GM12878 (cell line): ENCODE results near the gene TBRG1. TPM values are rescaled to one million over a fixed set of nuclear protein-coding genes. Genes with fewer than 3 reads are reported as not detected.

Experiments
- ATAC-seq: fragments of 200-7000 bp; cut with Tn5 transposase; 3 replicates; pipeline ENCODE4 v1.9.1; 2020; ENCODE audit warnings: mild to moderate bottlenecking, moderate library complexity
- BruUV-seq: library from RNA; stranded (reverse); fragments of 400-500 nt; replicated peaks from 2 replicates; lab custom pipeline; 2021; lab: Mats Ljungman, UMichigan
- CTCF ChIA-PET: fragments of 300-600 bp; sonication (Branson Sonifier 250); formaldehyde crosslinking; extraction: SDS; loops from one replicate; lab custom pipeline; 2021; ENCODE audit warnings: inconsistent platforms; lab: Yijun Ruan, JAX
- POLR2A ChIA-PET: fragments of 350-600 bp; formaldehyde crosslinking; extraction: SDS; loops from one replicate; lab custom pipeline; 2021; ENCODE audit warnings: inconsistent platforms; lab: Charles Lee
- RAD21 ChIA-PET: fragments of 300-600 bp; sonication (Branson Sonifier 250); formaldehyde crosslinking; loops from one replicate; lab custom pipeline; 2023; ENCODE audit warnings: antibody characterized with exemption; ENCODE audit not compliant: unreplicated experiment; lab: Charles Lee
- SMC1A ChIA-PET: fragments of 300-600 bp; sonication (Branson Sonifier 250); formaldehyde crosslinking; loops from one replicate; lab custom pipeline; 2023; ENCODE audit not compliant: unreplicated experiment, uncharacterized antibody; lab: Charles Lee
- DNase-seq: peaks from one replicate; pipeline ENCODE4 v3.0.0-alpha.2; 2011; ENCODE audit warnings: low read depth, low spot score
- FAIRE-seq: peaks from 3 replicates; lab custom pipeline; 2011; peaks lifted over from hg19 to GRCh38; lab: Jason Lieb, UNC
- H2AFZ ChIP-seq: 2 replicates; pipeline ENCODE4 v1.6.0; 2011; ENCODE audit warnings: low read depth, low read length, control low read depth; ENCODE audit not compliant: control insufficient read depth
- H3K27ac ChIP-seq: 2 replicates; pipeline ENCODE4 v1.5.1; 2011; ENCODE audit warnings: control low read depth; ENCODE audit not compliant: control insufficient read depth, insufficient read depth
- H3K27me3 ChIP-seq, 2 experiments: replicated peaks in 1 of 2; 2 replicates each; pipeline versions ENCODE4 v1.6.0 to v1.6.1; 2011; ENCODE audit warnings: low read length in 1 of 2; ENCODE audit not compliant: control insufficient read depth in 2 of 2, insufficient read depth in 2 of 2
- H3K36me3 ChIP-seq, 2 experiments: 2 replicates each; pipeline ENCODE4 v1.5.1; 2011; ENCODE audit warnings: low read length in 1 of 2; ENCODE audit not compliant: control insufficient read depth in 2 of 2, insufficient read depth in 2 of 2
- H3K4me1 ChIP-seq: 2 replicates; pipeline ENCODE4 v1.6.1; 2011; ENCODE audit warnings: mild to moderate bottlenecking, low read length, moderate library complexity, mixed read lengths; ENCODE audit not compliant: control insufficient read depth, insufficient read depth
- H3K4me2 ChIP-seq: 2 replicates; pipeline ENCODE4 v1.6.0; 2011; ENCODE audit warnings: control low read depth; ENCODE audit not compliant: control insufficient read depth, insufficient read depth
- H3K4me3 ChIP-seq: fragments of 200-600 bp; sonication (generic); 2 replicates; pipeline ENCODE4 v1.5.1; 2016
- H3K79me2 ChIP-seq: 2 replicates; pipeline ENCODE4 v1.6.0; 2011; ENCODE audit warnings: low read length; ENCODE audit not compliant: control insufficient read depth, insufficient read depth
- H3K9ac ChIP-seq: 2 replicates; pipeline ENCODE4 v1.8.0; 2011; ENCODE audit warnings: low read length, control low read depth, mixed read lengths; ENCODE audit not compliant: control insufficient read depth, insufficient read depth
- H3K9me3 ChIP-seq: replicated peaks from 3 replicates; pipeline ENCODE4 v1.5.1; 2011; ENCODE audit warnings: mild to moderate bottlenecking, low read length; ENCODE audit not compliant: control insufficient read depth, insufficient read depth
- H4K20me1 ChIP-seq: 2 replicates; pipeline ENCODE4 v1.6.0; 2011; ENCODE audit not compliant: control insufficient read depth, insufficient read depth
- ATF7 ChIP-seq: fragments of 450-650 bp; IDR thresholded peaks from 2 replicates; pipeline ENCODE4 v1.6.1; 2016; ENCODE audit warnings: low read depth, mild to moderate bottlenecking
- CHD1 ChIP-seq: IDR thresholded peaks from 2 replicates; pipeline ENCODE4 v1.6.1; 2012; ENCODE audit warnings: low read depth, low read length, improper control_type of control experiment
- CTCF ChIP-seq, 3 experiments: IDR thresholded peaks in 2 of 3; conservative IDR thresholded peaks in 1 of 3; 2 replicates each; pipeline ENCODE4 v1.5.1; 2011; ENCODE audit warnings: low read depth in 3 of 3, low read length in 3 of 3, mild to moderate bottlenecking in 3 of 3, control low read depth in 2 of 3, moderate library complexity in 2 of 3, inconsistent platforms in 1 of 3, mixed read lengths in 1 of 3; ENCODE audit not compliant: control insufficient read depth in 2 of 3, insufficient read depth in 1 of 3; ENCODE audit errors: extremely low read depth in 1 of 3
- IKZF2 ChIP-seq, 2 experiments: fragments of 450-650 bp; IDR thresholded peaks; 2 replicates each; pipeline ENCODE4 v1.6.1; 2017; ENCODE audit warnings: mild to moderate bottlenecking in 2 of 2, moderate library complexity in 2 of 2
- LARP7 ChIP-seq: fragments of 450-650 bp; IDR thresholded peaks from 2 replicates; pipeline ENCODE4 v1.6.1; 2017; ENCODE audit warnings: mild to moderate bottlenecking
- MXI1 ChIP-seq: fragments of 150-350 bp; IDR thresholded peaks from 2 replicates; pipeline ENCODE4 v1.6.1; 2011; ENCODE audit warnings: low read depth, mild to moderate bottlenecking, inconsistent platforms, low read length, improper control_type of control experiment
- NRF1 ChIP-seq: conservative IDR thresholded peaks from 2 replicates; pipeline ENCODE4 v1.6.1; 2011; ENCODE audit warnings: mild to moderate bottlenecking, low read depth, low read length, improper control_type of control experiment
- POLR2A ChIP-seq: IDR thresholded peaks from 2 replicates; pipeline ENCODE4 v1.6.1; 2011; ENCODE audit warnings: low read depth, mild to moderate bottlenecking, low read length
- POU2F2 ChIP-seq: IDR thresholded peaks from 3 replicates; pipeline ENCODE4 v1.6.1; 2011; ENCODE audit warnings: low read depth, mild to moderate bottlenecking, low read length, borderline replicate concordance
- RBBP5 ChIP-seq: fragments of 200-600 bp; sonication (generic); conservative IDR thresholded peaks from 2 replicates; pipeline ENCODE4 v1.6.1; 2016
- RUNX3 ChIP-seq: IDR thresholded peaks from 2 replicates; pipeline ENCODE4 v1.6.1; 2012; ENCODE audit warnings: low read length, inconsistent platforms
- ZNF274 ChIP-seq: IDR thresholded peaks from one replicate; pipeline ENCODE4 v1.8.0; 2011; ENCODE audit not compliant: insufficient read length, insufficient read depth
- in situ Hi-C: fragments of 300-500 bp; cut with MboI; formaldehyde crosslinking; loops from 9 replicates; pipeline ENCODE4 v1.14.3; 2018; ENCODE audit warnings: mixed read lengths
- intact Hi-C: fragments of 100-400 bp; cut with micrococcal nuclease; formaldehyde crosslinking; loops from one replicate; pipeline ENCODE4 v1.14.2; 2022; ENCODE audit not compliant: unreplicated experiment
- polyA plus RNA-seq, 11 experiments: library from polyadenylated mRNA; depleted of rRNA in 4 of 11; unstranded in 6 of 11; stranded (reverse) in 5 of 11; fragments of >200 nt; fragmentation: Nextera tagmentation in 4 of 11; fragmentation: Illumina TruSeq in 1 of 11; extraction: Ambion mirVana in 4 of 11; extraction: Trizol in 1 of 11; gene quantifications; 1 replicate in 1 of 11; 2 replicates in 10 of 11; pipeline versions ENCODE4 v1.2.1 to v1.2.3, GENCODE V29; 2011 to 2016; ENCODE audit warnings: inconsistent platforms in 2 of 11, missing spikeins in 2 of 11, low read depth in 1 of 11
- total RNA-seq, 4 experiments: library from RNA; depleted of rRNA in 3 of 4; stranded (reverse); fragments of >200 nt in 3 of 4; fragmentation: Illumina TruSeq in 1 of 4; extraction: Trizol in 1 of 4; gene quantifications; 2 replicates each; pipeline versions ENCODE4 v1.2.1 to v1.2.3, GENCODE V29; 2013 to 2021
- TF ChIP-seq, protein P1 (sequence below): IDR thresholded peaks from 2 replicates; pipeline ENCODE4 v1.6.1; 2012; ENCODE audit warnings: mild to moderate bottlenecking, low read depth, low read length
- TF ChIP-seq, protein P2 (sequence below): IDR thresholded peaks from 2 replicates; pipeline ENCODE4 v1.6.1; 2012; ENCODE audit warnings: low read depth, low read length, improper control_type of control experiment

TBRG1 gene
- total and polyA plus RNA-seq, 10 of the 15 experiments (the other 5 are each of a cell fraction or from before 2014, with no cell fraction given): 12.3 to 46.6 (median 26.2) TPM

GRCh38 chr11:124605719-124606118 is 16.9 kb upstream of the TBRG1 start (continued):
- no peak for TF ChIP-seq CTCF (IDR thresholded peaks at IDR 0.05 in 2 of 3, conservative IDR thresholded peaks at IDR 0.05 in 1 of 3; ENCODE audit: control insufficient read depth in 2 of 3, extremely low read depth in 1 of 3, insufficient read depth in 1 of 3, low read depth in 3 of 3, low read length in 3 of 3)
- no peak for TF ChIP-seq LARP7
- no peak for TF ChIP-seq ATF7
- TF ChIP-seq POLR2A: no peak
- TF ChIP-seq, protein P1, sequence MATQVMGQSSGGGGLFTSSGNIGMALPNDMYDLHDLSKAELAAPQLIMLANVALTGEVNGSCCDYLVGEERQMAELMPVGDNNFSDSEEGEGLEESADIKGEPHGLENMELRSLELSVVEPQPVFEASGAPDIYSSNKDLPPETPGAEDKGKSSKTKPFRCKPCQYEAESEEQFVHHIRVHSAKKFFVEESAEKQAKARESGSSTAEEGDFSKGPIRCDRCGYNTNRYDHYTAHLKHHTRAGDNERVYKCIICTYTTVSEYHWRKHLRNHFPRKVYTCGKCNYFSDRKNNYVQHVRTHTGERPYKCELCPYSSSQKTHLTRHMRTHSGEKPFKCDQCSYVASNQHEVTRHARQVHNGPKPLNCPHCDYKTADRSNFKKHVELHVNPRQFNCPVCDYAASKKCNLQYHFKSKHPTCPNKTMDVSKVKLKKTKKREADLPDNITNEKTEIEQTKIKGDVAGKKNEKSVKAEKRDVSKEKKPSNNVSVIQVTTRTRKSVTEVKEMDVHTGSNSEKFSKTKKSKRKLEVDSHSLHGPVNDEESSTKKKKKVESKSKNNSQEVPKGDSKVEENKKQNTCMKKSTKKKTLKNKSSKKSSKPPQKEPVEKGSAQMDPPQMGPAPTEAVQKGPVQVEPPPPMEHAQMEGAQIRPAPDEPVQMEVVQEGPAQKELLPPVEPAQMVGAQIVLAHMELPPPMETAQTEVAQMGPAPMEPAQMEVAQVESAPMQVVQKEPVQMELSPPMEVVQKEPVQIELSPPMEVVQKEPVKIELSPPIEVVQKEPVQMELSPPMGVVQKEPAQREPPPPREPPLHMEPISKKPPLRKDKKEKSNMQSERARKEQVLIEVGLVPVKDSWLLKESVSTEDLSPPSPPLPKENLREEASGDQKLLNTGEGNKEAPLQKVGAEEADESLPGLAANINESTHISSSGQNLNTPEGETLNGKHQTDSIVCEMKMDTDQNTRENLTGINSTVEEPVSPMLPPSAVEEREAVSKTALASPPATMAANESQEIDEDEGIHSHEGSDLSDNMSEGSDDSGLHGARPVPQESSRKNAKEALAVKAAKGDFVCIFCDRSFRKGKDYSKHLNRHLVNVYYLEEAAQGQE: no peak
- no peak for TF ChIP-seq POU2F2
- no peak for TF ChIP-seq MXI1
- no peak for TF ChIP-seq ZNF274

DNA sequence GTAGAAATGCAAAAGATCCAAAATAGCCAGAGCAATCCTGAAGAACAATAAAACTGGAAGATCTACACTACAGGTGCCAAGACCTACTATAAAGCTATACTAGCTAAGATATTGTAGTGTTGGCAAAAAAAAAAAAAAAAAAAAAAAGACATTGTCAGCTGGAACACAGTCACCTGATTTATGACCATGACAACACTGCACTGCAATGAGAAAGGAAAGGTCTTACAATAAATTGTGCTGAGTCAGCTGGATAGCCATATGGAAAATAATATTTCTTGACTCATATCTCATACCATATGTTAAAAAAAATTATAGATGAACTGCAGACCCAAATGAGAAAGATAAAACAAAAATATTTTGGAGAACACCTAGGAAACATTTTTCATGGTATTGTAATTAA is 14.5 kb upstream of the TBRG1 start:
- Histone ChIP-seq H3K79me2 (no peaks in the 10 kb centered on the region), H3K4me2 (no peak overlapping the region), H3K27me3 (no peaks in the 10 kb centered on the region), H4K20me1 (no peaks in the 10 kb centered on the region), H3K9me3 (no peaks in the 10 kb centered on the region), H3K4me1 (no peaks in the 10 kb centered on the region), H3K27ac (no peak overlapping the region), H3K36me3 (no peaks in the 10 kb centered on the region), H3K9ac (no peak overlapping the region), H2AFZ (no peak overlapping the region), H3K4me3 (no peak overlapping the region)
- intact Hi-C loops (no loop called here), in situ Hi-C loops (no loop called here)
- SMC1A ChIA-PET: interaction anchor here (1.0 kb wide), 1 partner anchor 15 kb away, joined by 4 read pairs; the partner anchor contains the start of gene TBRG1
- DNase-seq (no peak), ATAC-seq (no peak), FAIRE-seq (no peak)
- RAD21 ChIA-PET: no interaction called here
- CTCF ChIA-PET: no interaction called here
- BruUV-seq: no TSS peak
- POLR2A ChIA-PET: interaction anchor here (0.7 kb wide), 1 partner anchor 1481 kb away, joined by 3 read pairs; no protein-coding TSS in a partner anchor
- no peak for TF ChIP-seq RBBP5
- TF ChIP-seq CTCF (IDR thresholded peaks at IDR 0.05 in 2 of 3, conservative IDR thresholded peaks at IDR 0.05 in 1 of 3; ENCODE audit: control insufficient read depth in 2 of 3, extremely low read depth in 1 of 3, insufficient read depth in 1 of 3, low read depth in 3 of 3, low read length in 3 of 3): no peak
- TF ChIP-seq RUNX3: no peak
- TF ChIP-seq, protein P2, sequence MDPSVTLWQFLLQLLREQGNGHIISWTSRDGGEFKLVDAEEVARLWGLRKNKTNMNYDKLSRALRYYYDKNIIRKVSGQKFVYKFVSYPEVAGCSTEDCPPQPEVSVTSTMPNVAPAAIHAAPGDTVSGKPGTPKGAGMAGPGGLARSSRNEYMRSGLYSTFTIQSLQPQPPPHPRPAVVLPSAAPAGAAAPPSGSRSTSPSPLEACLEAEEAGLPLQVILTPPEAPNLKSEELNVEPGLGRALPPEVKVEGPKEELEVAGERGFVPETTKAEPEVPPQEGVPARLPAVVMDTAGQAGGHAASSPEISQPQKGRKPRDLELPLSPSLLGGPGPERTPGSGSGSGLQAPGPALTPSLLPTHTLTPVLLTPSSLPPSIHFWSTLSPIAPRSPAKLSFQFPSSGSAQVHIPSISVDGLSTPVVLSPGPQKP: no peak
- no peak for TF ChIP-seq NRF1
- TF ChIP-seq IKZF2 (IDR thresholded peaks at IDR 0.05): no peak
- no peak for TF ChIP-seq CHD1
